HG02571 (cell line): ENCODE data around the gene EVPL.
"Not testable (repeated sequence)": the region's sequence is repeated elsewhere in the genome, so short reads cannot be mapped to it uniquely, and the experiment has no call there.

Experiments used
- ATAC-seq: cut with Tn5 transposase; IDR thresholded peaks from one replicate; pipeline ENCODE4 v1.9.1; 2021; ENCODE audit warnings: mild to moderate bottlenecking, moderate library complexity; ENCODE audit not compliant: unreplicated experiment

The EVPL gene

GRCh38 chr17:76027159-76027839 is at the start of gene EVPL:
EVPL (minus strand) TSS chr17:76027306; CDS start chr17:76027198, 108 bp downstream.
- ATAC-seq, result no peak

DNA sequence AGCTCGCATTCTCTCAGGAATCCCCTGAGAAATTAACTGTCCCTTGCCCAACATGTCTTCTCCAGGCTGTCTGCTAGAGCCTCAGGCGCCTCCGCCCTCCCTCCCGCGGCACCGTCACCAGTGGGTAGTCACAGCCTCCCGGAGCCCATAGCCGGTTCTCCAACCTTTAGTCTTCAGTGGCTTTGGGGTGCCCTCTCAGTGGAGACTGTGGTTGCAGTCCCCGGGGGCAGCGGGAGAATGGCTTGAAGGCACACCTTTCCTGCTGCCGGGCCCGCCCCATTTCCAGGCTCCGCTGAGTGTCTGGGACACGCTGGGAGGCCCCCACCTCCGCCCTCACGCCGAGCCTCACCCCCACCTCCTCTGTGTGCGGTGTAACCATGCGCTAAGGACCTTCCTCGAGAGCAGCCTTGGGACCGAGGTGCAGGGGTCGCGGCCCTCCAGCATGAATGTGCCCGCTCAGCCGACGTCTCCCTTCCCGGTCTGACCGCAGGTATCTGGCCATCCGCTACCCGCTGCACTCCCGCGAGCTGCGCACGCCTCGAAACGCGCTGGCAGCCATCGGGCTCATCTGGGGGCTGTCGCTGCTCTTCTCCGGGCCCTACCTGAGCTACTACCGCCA is 49.1 kb upstream of the EVPL start:
- no peak for ATAC-seq

DNA sequence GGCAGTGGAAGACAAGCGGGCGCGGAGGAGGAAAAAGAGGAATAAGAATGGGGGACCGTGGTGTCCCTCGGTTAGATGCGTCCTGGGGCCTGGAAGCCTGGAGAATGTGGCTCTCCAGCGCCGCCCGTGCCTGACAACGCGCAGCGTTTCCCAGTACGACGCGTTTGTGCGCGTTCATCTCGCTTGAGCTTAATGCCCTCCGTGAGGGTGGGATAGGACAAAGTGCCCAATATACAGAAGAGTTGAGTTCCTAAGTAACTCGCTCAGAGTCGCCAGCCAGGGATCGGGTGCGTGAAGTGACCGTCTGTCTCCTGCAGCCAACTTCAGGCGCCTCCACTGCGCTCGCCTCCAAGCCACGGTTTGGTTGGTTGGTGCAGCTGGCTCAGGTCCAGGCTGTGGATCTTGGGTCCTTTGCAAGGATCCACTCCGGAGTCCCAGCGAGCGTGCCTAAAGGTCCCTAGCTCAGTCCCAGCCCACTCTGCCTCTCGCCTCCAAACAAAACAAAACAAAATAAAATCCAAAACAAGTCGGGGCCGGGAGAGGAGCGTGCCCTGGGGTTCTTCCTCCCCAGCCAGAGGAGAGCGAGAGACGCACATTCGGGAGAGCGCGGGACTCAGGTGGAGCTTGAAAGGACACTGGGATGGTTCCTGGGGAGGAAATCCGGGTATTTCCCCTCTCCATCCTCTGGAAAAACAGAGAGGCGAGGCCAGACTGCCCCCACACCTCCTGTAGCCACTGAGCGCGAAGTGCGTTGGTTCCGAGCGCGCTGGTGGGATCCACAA is 48.4 kb upstream of the EVPL start:
- ATAC-seq, result no peak

GRCh38 chr17:76074390-76075363 is 47.6 kb upstream of the EVPL start, which contains the start of gene GALR2:
GALR2 (plus strand) TSS chr17:76074781; CDS start chr17:76074884, 103 bp downstream.
- no peak for ATAC-seq

GRCh38 chr17:76072148-76072858 is 45.2 kb upstream of the EVPL start, which contains the start of gene SRP68:
SRP68 (minus strand) TSS chr17:76072517; CDS start chr17:76072491, 26 bp downstream.
- peak; percentile 85 for ATAC-seq

DNA sequence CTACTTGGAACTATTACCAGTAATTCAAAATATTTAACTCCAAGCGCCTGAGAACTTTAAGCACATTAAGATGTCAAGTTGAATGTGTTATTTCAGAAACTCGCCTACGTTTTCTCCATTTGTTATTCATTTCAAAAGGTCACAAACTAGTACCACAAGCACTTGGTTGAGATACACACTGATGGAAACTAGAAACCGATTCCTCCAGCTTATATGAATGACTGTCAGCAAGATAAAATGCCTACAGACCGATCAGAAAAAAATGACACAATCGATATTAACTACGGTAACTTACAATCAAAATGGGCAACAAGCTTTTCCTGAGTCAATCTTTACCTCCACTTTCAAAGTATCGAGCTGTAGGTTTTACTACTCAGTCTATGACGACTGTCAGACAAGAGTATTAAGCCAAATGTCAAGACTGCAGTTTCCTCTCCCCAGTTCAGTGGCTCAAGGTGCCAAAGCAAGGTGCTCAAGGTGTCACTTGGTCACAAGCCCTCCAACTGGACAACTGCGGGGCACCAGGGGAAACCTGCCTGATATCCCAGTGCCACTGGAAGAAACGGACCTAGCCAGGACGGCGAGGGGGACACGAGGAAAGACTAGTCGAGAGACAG is 44.5 kb upstream of the EVPL start:
- no peak for ATAC-seq

DNA sequence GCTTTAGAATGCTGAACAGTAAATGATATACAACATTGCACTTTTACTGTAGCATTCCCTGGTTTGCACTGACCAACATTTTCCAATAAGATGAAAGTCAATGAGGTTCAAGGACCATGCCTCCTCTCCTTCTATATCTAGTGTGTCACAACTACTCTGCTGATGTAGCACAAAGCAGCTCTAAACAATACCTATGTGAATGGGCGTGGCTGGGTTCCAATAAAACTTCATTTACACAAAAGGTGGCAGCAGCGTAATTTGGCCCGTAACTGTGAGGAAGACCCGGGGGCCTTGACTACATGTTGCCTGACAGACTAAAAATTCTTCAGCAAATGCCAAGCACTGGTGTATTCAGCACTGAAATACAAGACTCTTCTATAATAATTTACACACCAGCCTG is 38.7 kb upstream of the EVPL start:
- no peak for ATAC-seq

DNA sequence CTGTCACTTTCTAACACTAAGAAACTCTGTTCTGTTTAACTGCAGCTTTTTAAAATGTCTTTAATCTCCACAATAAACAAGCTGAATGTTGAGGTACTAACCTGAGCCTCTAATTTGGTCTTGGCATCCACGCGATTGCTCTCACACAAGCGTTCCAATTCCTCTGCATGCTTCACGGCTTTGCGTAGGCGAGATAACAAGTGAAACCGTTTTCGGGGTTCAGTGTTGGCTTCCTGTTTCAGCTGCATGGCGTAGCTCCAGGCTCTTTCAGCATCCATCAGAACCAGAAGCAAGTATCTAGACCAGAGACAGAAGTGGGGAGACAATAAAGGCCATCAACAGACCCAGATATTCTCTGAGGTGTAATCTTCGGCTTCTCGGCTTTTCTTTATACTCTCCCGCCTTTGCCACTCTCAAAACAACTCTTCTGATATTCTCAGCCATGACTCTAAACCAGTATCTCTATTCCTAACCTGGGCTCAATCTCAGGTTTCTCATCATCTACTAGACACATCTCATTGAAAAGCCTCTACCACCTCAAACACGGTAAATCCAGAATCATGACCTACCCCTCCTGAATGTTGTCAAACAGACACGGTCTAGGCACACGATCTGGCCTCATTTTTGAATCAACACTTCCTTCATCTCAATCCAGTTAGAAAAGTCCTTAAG is 36.9 kb upstream of the EVPL start:
- ATAC-seq, result no peak

DNA sequence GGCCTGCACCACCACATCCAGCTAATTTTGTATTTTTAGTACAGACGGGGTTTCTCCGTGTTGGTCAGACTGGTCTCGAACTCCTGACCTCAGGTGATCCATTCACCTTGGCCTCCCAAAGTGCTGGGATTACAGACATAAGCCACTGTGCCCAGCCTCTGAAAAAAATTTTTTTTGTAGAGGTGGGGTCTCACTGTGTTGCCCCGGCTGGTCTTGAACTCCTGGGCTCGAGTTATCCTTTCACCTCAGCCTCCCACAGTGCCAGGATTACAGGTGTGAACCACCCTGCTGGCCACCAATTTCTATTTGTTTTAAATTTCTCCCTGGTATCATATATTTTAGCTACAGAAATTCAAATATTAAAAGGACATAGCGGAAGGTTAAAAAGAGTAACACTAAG is 31.2 kb upstream of the EVPL start:
- not testable (repeated sequence) for ATAC-seq

- ATAC-seq, result no peak
Observed at GRCh38 chr17:76056882-76057281, 29.8 kb upstream of the EVPL start.

DNA sequence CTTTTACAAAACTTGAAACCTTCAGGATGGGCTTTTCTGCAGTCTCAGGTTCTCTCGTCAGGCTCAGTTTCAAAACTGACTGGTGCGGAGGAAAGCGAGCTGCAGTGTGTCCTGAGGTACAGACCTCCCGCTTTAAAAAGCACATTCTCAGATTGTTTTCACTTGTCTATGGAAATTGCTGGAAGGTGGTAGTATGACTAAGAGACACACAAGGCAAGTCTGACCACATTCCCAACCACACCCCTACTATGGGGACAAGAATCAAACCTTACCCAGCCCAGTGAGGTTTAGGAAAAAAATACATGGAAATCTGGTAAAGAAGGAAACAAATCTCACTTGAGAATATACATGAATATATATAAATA is 27.0 kb upstream of the EVPL start:
- ATAC-seq, result no peak

- no peak for ATAC-seq
Observed at GRCh38 chr17:76053246-76054111, 26.4 kb upstream of the EVPL start.

GRCh38 chr17:76051561-76051960 is 24.5 kb upstream of the EVPL start:
- ATAC-seq, result no peak

DNA sequence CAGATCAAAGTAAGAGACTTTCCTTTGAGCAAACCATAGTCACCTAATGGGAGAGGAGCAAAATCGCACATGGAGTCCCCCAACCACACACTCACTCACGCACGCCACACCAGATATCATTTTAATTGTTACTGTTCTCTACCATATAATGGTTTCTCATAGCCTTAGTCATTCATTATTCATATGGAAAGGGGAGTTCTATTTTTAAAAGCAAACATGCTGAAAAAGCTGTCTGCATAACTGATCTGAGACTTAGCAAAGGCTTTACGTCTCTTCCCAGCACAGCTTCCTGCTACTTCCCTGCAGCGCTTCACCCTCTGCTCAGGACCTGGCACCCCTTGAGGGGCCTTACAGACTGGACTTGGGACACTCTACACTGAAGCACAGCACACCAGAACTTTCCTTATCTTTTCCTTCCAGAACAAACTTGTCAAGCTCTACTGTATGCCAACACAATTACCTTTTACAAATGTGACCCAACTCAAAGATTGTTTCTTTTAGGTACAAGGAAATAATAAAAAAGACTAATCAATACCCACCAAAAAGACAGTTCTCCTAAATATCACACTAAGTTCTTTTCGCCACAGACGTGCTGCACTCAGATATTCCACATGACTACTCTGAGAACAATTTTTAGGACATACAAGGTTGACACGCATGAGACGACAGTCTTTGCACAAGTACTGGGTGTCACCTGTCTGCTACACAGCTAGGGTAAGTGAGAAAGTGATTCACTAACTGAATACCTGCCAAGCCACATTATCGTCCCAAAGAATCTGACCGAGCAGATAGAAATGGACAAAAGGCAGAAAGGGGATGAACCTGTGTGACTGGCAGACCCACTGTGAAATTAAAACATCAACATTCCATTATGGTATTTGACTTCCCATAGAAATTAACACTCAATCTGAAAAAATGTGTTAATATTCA is 23.7 kb upstream of the EVPL start:
- ATAC-seq, result no peak

DNA sequence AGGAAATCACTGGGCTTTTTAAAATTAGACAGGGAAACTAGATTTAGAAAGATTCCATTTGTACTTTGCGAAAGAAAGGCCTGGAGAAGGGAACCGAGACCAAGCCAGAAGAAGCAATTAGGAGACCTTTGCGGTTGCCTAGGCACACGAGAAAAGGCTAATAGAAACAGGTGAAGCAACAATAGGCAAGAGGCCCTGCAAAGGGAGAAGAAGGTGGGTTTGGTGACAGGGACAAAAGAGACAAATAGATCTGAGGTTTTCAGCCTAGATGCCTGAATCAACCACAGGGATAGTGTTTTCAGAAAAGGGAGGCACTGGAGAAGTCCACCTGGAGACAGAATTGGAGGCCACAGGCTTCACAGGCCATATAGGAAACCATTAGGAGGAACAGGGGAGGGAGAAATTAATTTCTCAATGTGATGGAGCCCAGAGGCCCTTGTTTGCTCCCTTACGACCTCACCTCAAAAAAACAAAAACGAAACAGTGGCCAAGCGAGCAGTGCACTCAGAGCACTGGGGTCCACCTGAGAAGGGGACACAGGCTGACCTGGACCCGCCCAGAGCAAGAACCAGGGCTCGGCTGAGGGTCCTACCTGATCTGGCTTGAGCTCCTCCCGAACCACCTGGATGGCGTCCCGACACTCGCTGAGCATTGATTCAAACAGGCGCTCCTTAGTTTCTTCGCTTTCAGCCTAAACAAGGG is 22.9 kb upstream of the EVPL start:
- no peak for ATAC-seq

DNA sequence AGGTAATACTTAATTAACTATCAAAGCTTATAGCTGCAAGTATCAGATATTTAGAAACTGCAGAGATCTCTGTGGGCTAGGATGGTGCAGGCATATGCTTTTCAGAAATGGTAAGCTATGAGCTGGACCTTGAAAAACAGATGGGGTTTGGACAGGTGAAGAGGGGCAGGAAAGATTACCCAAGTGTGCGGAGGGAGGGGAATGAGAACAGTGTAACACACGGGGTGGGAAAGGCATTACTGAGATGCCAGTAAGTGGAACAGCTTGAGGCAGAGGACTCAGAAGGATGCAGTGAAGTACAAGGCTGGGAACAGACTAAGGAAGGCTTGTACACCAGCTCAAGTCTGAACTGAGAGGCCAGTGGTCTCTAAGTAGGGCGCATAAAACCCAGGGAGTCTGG is 22.1 kb upstream of the EVPL start:
- no peak for ATAC-seq
